A204.1 (cell line): ENCODE measurements around the gene SYT5.
"Not testable (repeated sequence)": the region's sequence is repeated elsewhere in the genome, so short reads cannot be mapped to it uniquely, and the experiment has no call there.

Source experiments
- FAIRE-seq: peaks from 2 replicates; lab custom pipeline; 2012; peaks lifted over from hg19 to GRCh38; lab: Jason Lieb, UNC

Gene SYT5

DNA sequence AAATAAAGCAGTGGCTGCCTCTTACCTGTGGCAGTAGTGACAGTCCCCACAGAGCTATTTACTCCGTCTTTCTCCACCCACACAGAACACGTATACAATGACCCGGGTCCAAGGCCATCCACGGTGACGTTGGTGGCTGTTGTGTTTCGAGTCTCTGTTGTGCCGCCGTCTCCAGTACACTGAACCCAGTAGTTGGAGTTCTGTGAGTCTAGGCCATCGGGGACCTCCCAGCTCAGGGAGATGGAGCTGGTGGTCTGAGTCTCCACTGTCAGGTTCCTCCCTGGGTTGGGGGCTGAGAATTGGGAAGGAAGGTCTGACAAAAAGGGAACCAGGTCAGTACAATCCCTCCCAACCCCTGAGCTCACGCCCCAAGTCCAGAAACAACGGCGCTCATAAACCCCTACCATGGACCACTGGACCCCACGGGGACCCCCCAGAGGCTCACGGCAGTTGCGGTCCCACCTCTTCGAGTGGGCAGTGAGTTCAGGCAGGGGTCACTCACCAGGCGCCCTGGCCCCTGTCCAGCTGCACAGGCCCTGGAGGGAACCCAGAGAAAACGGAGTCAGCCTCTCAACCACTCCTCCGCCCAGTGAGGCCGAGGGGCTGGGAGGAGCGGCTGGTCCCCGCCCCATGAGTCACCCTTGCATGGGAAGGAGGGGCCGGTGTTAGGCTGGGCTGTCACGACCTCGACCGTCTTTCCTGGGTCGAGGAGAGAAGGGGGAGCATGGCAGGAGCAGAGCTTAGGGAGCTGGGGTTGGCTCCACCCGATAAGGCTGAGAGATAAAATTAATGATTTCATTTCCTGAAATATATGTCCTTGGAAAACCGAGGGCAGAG is 26.8 kb upstream of the SYT5 start:
- FAIRE-seq: peak; percentile 51

DNA sequence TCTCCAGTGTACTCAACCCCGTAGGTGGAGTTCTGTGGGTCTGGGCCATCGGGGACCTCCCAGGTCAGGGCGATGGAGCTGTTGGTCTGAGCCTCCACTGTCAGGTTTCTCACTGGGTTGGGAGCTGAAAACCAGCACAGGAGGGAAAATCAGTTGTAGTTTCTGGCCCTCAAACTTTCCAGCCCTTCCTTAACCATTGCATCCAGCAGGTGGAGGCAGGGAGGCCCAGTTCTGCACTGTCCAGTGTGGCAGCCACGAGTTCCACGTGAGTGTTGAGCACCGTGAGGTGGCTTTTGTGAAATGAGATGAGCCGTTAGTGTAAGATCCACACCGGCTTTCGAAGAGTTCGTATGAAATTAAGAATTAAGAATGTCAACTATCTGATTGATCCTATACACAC is 22.1 kb upstream of the SYT5 start:
- FAIRE-seq: not testable (repeated sequence)

DNA sequence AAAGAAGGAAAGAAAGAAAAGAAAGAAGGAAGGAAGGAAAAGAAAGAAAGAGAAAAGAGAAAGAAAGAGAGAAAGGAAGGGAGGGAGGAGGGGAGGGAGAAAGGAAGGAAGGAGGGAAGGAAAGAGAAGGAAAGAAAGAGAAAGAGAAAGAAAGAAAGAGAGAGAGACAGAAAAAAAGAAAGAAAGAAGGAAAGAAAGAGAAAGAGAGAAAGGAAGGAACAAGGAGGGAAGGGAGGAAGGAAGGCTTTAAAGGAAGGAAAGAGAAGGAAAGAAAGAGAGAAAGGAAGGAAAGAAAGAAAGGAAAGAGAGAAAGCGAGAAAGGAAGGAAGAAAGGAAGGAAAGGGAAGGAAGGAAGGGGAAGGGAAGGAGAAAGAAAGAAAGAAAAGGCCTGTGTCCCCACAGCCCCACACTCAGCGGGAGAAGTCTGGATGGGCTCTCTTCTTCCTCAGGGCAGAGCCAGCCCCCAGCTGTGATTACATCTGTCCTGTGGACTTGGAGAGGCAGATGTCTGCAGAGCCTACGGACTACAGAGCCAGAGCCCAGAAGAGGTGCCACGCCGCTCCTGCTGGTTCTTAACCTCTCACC is 19.6 kb upstream of the SYT5 start:
- FAIRE-seq: no peak

DNA sequence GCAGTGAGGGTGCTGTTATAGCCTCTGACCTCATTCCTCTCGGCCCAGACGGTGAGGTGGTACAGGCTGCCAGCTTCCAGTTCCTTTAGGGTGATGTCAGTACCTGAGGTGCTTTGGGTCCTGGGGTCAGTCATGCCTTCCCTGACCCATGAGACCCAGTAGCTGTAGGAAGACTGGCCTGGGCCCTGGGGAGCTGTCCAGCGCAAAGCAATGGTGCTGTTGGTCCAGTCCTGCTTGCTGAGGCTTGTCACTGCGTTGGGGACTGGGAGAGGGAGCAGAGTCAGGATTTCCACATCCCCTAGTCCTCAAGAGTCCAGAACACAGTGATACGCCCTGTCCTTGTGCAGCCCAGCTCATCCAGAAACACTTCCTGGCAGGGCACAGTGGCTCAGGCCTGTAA is 18.6 kb upstream of the SYT5 start:
- no peak for FAIRE-seq

DNA sequence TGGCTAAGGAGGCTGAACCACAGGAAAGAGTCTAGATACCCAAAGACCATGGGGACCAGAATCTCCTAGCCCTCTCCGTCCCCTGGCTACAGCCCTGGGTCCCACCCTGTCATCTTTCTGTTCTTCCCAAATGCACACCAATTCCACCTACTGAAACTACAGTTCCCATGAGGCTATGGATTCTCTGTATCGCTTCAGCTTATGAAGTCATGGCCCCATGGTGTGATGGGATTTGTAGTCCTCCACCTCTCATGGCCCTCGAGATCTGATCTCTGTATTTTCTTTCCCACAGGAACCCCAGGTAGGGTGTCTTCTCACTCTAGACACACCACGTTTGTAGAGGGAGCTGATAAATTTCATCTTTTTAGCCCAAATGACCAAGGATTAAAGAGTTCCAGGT is 17.4 kb upstream of the SYT5 start:
- no peak for FAIRE-seq

DNA sequence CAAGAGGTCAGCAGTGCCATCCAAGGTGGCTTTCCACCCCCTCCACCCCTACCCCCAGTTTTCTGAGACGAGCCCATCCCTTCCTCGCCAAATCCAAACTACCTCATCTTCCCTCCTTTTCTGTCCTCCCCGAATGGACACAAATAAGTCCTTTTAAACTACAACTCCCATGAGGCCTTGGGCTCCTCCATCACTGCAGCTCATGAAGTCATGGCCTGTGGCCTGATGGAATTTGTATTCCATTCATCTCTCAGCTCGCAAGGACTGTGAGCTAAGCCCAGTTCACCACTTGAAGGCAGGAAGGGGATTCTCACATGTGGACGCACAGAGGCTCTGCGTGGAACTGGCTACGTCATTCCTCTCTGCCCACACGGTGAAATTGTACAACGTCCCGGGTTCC is 16.7 kb upstream of the SYT5 start:
- FAIRE-seq: no peak

DNA sequence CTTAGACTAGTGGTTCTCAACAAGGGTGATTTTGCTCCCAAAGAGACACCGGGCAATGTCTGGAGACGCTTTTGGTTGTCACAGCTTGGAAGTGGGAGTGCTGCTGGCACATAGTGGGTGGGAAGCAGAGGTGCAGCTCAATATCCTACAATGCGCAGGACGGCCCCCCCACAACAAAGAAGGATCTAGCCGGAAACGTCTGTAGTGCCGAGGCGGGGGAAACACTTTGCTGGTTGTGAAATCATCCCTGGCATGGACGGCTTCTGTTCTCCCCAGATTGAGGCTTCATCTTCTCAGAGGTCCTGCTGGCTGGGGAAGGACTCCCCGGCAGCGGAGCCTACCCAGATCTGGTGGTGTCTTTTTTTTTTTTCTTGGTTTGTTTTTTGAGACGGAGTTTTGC is 13.4 kb upstream of the SYT5 start:
- FAIRE-seq: no peak

DNA sequence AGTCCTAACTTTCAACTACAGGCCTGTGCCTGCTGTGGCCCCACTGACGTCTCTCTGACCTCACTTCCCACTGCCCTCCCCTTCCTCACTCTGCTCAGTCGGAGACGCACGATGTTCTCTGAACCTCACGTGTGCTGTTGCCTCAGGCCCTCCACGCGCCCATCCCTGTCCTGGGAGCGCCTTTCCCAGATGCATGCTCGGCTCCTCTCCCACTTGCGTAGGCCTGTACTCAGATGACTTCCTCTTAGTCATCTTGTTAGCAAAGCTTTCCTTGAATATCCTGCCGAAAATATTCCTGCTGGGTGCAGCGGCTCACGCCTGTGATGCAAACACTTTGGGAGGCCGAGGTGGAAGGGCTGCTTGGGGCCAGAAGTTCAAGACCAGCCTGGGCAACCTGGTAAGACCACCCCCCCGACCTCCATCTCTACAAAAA is 9.3 kb upstream of the SYT5 start:
- peak; percentile 57 for FAIRE-seq

DNA sequence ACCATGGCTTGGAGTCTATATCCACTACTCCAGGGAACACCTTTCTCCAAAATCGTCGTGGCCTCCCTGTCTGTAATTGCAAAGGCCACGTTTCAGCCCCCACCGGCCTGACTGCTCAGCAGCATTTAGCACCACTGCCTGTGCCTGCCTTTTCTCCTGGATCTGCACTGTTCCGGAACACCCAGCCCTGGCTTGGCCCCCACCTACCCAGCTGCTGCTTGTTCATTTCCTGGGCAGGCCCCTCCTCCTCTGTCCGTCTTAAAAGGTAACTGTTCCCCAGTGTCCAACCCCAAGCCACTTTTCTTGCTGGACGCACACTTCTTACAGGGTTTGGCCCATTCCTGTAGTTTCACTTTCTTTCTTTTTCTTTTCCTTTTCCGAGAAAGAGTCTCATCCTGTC is 8.5 kb upstream of the SYT5 start:
- FAIRE-seq: no peak

DNA sequence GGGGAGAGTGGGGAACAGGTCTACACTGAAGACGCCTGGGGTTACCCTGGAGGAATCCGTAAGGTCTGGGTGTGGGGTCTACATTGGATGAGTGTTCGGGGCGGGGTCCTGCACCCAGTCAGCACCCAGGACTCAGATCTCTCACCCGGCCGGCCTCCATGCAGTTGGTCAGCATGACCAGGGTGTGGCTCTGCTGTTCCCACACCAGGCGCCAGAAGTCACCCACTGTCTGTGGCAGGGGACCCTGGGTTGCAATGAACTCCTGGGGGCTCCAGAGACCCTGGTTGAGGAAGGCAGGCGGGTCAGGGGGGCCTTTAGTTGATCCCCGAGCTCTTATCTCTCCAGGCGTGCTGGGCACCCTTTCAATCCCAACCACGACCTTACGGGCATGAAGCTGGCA is 6.0 kb upstream of the SYT5 start:
- FAIRE-seq: no peak

DNA sequence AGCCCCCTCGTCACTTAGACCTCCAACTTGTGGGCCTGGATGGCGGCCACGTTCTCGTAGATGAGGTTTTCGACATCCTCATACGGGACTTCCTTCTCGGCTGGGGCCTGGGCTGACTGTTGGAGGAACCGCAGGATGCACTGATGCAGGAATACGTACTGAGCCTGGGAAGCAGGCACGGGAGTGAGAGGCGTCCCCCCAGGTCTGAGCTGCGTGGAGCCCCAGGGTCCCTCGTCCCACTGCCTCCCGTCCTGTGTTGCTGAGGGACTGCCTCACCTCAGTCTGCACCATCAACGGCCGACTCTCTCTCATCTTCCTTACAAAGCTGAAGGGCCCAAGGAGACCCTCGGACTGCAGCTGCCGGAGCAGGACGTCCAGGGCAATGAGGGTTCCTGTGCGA is 1.7 kb upstream of the SYT5 start:
- FAIRE-seq: no peak

DNA sequence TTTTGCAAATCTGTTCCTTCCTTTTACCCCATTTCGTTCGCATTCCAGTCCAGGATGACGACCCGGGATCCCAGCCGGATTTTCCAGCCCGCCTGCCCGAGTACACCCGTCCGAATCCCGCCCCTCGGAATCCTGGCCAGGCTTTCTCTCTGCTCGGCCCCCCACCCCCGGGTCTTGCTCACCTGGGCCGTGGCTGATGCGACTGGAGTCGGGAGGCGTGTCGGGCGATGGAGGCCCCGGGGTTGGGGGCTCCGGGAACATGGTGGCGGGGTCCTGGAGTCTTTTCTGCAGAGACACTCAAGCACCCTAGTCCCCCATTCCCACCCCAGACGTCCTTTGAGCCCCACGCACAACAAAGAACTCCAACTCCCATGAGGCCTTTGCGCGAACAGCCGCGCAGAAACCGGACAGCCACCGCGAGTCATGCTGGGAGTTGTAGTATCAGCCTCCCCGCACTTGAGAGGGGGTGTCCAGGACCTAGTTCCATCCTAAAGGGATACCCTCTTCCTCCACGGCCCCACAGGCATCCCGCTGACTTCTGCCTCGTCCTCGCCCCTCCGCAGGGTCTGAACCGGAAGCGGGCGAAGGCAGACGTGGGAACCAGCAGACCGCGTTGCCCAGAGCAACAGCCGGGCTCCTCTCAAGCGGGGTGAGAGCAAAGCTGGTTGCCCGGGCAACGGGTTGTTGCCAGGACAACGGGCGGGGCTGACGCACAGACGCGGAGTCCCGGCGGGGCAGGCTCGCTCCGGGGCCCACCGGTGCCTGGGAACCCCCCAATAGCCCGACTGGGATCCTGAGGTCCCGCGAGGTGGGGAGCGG is 1.1 kb downstream of the SYT5 start:
- no peak for FAIRE-seq

DNA sequence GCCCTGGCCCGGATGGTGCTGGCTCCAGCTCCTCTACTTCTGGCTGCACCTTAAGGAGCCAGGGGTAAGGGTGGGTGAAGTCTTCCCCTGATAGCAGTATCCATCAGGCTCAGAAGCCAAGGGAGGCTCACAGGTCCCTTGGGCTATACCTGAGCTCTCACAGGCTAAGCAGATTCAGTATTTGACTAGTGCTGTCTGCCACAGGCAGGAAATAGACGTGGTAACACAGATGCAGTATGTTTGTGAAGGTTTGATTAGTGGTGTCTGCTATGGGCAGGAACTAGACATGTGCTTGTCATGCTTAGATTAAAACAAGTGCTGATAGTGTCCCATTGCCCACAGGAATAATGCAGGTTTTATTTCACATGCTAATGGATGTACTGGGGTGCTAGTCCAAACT is 4.0 kb downstream of the SYT5 start:
- no peak for FAIRE-seq

DNA sequence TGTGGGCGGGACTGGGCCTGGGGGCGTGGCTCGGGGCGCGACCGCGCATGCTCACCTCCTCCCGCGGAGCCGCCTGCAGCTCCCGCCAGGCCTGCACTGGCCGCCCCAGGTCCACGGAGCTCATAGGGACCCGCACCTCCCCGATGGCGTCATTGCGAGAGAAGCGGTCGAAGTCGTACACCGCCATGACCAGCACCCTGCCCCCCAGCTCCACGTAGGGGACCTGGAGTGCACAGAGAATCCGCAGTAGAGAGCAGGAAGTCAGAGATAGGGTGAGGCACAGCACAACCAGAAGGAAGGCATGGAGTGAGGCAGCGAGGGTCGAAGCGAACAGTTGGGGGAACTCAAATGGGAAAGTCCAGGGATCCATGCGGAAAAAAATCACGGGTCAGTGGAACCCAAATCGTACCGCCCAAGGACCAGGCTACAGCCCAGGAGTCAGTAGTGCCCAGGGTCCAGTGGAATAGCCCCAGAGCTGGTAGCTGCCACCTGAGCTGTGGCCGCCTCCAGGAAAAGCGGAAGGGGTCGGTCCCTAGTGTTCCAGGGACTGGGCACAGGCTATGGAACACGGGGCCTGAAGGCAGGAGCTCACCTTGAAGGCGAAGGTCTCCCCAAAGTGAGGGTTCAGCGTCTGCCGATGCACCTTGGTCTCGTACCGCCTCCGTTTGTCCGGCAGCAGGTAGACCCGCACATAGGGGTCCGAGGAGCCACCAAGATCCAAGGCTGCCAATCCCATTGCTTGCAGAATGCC is 4.8 kb downstream of the SYT5 start:
- FAIRE-seq: no peak

DNA sequence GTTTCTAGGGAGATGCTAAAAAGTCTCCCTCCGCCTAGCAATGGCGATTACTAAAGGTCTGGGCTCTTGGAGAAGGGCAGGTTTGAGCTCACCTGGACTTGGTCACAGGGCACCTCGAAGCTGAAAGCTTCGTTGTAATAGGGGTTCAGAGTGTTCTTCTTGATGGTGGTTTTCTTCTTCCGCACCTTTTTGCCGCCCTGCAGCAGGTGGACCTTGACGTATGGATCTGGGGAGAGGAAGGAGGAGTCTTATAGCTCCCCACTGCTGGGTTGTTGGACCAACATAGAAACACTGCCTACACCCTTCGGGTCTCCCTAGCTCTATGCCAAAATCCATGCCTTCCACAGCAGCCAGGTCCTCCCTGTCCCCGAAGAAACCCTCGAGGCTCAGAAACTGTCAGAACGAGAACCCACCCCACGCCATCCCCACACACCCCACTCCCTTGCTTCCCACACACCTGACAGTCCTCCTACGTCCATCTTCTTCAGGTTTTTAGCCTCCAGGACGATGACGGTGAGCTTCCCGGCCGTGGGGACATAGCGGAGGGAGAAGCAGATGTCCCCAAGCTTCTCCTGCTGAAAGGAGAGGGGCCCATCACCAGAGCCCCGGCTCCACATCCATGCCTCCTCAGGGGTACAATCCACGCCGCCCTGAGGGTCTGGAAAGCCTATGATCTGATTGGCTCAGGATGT is 5.5 kb downstream of the SYT5 start:
- FAIRE-seq: no peak

DNA sequence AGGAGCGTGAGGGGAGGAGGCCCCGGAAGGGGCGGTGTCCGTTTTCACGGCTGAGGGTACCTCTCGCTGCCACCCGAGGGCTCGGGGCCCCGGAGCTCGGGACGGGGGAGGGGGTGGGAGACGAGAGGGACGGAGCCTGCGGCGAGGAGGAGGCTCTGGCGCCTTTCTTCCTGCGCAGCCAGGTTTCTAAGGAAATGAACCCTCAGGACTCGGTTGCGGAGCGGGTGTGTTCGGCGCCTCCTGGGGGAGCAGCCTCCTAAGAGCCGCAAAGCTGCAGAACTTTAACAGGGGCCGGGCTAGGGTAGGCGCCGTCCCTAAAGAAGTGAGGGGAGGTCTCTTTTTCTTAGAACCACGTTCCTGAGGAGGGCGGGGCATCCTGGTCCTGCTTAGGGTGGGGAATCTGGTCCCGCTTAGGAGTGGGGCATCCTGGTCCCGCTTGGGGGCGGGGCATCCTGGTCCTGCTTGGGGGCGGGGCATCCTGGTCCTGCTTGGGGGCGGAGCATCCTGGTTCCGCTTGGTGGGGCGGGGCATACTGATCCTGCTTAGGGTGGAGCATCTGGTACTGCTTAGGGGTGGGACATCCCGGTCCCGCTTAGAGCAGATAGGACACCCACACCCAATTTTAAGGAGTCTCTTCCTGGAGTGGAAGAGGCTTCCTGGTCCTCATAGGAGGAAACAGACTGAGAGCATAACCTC is 6.2 kb downstream of the SYT5 start:
- peak; percentile 76 for FAIRE-seq

DNA sequence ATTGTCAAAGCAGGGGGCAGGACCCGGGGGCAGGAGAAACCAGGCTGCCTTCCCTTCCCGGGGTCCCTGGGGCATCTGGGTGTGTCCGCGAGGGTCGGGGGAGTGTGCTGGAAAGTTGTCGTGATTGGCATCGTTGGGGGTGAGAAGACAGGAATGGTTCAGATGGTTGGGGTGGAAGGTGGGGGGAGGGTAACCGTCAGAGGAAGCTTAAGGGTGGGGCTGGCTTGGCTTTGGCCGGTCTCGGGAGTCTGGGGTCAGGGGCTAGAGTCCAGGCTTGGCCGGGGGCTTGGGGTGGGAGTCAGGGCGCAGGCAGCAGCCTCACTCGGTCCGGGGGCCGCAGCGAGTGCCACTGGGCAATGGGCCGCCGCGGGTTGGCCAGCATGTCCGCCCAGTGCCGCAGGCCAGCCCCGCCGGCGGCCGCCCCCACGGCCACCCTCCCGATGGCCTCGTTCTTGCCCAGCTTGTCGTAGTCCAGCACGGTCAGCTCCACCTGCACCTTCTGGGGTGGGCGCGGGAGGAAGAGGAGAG is 6.8 kb downstream of the SYT5 start:
- no peak for FAIRE-seq

DNA sequence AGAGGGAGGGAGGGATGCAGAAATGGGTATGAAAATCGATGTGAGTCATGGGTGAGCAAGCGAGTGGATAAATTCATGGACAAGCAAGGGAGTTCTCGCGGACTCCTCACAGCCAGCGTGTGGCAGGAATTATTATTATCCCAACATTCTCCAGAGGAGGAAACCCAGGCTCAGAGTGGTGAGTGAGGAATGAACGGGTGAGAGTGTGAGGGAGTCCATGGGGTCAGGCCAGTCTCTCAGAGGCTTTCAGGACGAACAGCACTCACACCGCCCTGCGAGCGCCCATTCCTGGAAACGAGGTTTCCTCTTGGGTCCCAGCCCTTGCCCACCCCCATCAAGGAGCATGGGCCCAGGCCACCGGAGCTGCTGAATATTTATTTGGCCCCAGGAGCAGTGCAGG is 7.3 kb downstream of the SYT5 start:
- FAIRE-seq: no peak

DNA sequence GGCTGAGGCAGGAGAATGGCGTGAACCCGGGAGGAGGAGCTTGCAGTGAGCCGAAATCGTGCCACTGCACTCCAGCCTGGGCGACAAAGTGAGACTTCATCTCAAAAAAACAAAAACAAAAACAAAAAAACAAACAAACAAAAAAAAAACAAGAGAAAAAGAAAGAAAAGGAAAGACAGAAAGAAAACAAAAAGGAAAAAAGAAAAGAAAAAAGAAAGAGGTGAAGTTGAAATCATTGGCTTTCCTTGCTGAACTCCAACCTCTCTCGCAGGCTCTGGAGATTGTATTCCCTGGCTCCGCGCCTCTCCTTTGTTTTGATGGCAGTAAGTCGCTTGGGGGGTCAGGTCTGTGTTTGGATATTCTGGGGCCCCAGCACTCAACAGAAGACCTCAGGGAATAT is 7.8 kb downstream of the SYT5 start:
- FAIRE-seq: not testable (repeated sequence)

DNA sequence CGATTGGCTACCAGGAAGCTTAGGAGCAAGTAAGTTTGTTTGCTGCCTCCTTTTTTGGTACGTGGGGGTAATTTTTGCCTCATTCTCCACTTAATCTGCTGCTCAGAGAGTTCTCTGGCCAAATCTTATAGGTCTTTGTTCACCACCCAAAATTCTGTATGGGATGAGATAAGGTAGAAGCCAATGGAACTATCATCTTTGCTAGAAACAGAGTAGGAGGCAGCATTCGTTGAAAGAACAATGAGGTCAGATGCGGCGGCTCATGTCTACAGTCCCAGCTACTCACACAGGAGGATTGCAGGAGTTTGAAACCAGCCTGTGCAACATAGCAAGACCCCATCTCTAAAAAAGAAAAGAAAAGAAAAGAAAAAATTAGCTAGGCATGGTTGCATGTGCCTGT is 8.6 kb downstream of the SYT5 start:
- no peak for FAIRE-seq

DNA sequence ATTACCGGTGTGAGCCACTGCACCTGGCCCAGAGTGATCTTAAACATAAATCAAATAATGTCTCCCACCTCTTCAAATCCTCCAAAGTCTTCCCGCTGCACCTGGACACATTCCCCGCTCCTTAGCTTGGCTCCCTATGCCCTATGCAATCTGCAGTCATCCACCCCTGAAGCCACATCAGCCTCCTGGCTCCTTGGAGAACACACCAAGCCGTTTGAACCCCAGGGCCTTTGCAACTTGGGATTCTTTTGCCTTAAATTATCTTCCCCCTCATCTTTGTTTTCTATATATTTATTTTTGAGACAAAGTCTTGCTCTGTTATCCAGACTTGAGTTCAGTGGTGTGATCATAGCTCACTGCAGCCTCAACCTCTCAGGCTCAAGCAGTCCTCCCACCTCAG is 11.0 kb downstream of the SYT5 start:
- FAIRE-seq: no peak
